Measurements from ENCODE around the gene PRLH.
"Not testable (repeated sequence)": the region's sequence is repeated elsewhere in the genome, so short reads cannot be mapped to it uniquely, and the experiment has no call there.

Gene PRLH

DNA sequence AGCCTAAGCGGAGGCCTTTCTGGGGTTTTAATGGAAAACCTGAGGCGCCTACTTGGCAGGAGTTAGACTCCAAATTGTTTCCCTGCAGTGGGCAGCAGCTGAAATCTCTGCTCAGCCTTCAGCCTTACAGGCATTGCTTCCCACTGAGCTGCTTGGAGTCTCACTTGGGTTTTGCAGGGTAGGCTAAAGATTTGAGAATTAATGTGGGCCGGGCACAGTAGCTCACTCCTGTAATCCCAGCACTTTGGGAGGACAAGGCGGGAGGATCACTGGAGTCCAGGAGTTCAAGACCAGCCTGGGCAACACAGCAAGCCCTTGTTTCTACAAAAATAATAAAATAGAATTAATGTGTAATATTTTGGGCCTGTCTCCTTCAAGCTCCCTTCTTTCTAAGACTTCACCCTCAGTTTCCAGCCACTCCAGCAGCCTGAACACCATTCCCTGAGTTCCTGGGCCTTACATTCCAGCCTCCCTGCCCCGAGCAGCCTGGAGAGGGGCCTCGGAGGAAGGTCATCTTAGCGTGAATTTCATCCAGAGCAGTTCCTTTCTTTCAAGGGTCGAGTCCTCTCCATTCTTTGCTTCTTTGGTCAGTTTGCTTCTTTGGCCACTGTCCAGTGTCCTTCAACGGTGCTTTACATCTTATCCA is 33.2 kb downstream of the PRLH start:
- DNase-seq: no peak

DNA sequence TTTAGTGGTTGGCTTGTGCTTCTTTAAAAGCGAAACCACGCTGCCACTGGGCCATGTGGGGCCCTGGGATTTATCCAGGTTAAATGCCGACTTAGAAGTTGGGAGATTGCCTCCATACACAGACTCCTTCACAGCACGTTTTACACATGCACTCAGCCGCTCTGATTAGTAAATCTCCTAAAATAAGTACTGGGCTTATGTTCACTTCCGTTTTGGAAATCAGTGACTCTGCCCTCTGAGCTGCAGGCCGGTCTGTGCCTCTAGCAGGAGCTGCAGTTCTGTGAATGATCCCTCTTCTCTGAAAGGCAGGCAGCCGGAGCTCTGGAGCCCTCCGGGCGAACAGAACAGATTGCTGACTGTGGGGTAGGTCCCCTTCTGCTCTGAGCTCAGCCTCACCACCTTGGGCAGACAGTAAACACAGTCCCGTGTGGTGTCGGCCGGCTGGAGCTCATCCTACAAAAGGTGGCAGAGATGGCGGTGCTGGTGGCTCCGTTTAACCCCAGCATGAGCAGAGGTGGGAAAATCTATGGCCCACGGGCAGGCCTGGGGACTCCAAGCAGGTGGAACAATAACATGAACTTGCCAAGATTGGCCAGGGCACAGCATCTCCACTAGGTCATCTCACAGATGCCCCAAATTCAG is 34.0 kb downstream of the PRLH start:
- DNase-seq: peak in 6 of 58 donors; percentile 6 to 31 (median 16)

DNA sequence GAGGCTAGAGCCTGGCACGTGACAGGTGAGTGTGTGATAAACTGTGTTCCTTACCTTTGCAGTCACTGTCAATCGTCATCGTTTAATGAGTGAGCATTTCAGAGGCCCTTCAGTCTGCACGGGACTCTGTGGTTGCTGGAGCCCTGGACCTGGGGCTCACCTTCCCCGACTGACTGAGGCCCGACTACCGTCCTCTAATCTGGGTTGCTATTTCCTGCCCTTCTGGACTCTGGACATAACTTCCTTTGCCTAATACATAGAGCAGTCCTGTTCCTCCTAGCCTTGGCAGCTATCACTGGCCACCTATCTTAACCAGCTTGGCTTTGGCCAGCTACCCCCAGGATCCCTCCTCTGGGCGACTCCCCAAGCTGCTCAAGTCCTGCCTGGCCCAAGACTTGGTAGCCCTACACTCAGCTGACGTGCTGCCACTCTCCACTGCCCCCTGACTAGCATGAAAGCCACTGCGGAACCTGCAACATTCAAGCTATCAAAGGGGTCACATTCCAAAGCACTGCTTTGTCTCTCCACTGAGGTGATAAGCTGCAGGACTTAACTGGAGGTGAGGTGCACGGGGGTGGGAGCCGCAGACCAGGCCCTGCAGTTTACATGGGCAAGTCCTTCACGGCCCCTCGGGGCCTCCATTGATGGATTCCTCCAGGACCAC is 35.2 kb downstream of the PRLH start:
- DNase-seq: no peak

DNA sequence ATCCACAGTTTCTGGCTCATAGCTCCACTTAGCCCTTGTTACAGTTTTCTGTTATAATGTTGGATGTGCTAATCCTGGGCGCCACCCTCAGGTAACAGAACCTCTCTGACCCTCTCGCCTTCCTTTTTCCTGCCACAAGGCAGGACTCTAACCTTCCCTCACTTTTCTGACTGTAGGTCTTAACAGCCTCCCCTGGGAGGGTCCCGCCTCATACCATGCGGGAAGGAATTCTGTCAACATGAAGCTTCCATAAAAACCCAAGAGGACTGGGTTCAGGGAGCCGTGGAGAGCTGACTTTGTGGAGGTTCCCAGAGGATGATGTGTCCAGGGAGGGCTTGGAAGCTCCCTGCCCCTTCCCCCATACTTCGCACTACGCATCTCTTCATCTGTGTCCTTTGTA is 36.0 kb downstream of the PRLH start:
- no peak for DNase-seq

DNA sequence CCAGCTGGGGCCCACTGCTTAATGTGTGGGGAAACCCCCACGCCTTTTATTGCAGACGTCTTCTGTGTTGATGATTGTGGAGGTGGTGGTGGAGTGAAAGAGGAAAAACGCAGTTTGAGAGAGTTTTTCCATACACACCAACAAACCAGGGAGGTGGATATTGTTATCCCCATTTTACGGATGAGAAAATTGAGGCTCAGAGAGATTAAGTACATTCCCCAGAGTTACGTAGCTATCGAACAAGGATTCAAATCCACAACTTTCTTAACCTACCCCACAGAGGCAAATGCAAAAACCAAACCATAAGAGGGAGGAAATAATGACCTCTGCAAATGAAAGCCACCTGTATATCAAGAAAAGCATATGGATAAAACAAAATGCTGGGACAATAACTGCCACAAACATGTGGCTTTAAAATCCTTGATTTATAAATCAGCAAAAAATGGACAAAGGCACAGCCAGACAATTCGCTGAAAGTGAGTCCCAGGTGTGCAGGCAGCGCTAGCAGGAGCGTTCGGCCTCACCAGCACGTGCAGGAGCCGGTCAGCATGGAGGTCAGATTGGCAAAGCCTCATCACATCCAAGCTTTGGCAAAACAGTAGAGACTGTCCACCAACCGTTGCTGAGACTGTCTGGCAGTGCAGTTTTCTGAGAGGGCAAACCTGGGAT is 36.8 kb downstream of the PRLH start:
- no peak for DNase-seq

DNA sequence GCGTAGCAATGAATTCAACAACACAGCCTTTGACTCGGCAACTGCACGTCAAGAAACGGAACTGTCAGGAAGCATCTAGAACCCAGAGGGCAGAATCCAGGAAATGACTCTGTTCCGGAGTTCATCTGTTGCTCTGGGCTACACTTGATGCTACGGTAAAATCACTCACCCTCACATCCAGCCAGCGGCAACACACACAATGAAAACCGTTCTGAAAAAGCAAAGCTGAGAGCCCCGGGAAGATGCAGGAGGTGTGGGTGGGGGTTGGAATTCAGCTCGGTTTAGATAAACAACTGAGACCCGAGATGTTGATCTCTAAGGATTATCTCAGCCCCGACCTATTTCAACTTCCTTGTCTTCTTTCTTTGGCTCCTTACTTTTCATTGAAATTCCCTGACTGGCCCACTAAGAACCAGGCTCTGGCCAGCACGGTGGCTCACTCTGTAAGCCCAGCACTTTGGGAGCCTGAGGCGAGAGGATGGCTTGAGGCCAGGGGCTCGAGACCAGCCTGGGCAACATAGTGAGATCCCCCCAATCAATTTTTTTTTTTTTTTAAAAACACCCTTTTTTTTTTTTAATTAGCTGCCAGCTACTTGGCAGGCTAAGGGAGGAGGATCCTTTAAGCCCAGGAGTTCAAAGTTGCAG is 37.5 kb downstream of the PRLH start:
- DNase-seq: peak in 5 of 58 donors; percentile 13 to 38 (median 22)

DNA sequence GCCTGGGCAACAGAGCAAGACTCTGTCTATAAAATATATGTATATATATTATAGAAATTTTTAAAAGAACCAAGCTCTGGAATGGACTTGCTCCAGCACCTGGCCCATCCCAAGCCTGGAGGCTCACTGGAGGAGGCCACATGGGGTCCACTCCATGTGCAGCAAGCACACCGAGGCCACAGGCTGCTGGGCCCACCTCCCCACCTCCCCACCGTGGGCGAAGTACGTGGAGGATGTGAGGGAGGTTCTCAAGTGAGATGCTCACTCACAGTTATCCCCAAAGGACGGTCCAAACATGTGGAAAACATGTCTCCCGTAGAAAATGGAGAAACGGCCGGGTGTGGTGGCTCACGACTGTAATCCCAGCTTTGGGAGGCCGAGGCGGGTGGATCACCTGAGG is 38.0 kb downstream of the PRLH start:
- DNase-seq: no peak

DNA sequence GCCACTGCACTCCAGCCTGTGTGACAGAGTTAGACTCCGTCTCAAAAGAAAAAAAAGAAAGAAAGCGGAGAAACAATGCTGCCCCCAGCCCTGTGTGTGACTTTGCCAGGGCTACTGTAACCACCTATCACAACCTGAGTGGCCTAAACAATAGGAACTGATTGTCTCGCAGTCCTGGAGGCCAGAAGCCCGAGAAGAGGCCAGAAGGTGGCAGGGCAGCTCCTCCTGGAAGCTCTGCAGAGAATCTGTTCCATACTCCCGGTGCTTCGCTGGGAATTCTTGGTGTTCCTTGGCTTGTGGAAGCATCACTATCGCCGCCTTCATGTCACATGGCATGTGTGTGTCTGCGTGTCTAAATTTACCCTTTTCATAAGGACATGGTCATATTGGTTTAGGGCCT is 38.6 kb downstream of the PRLH start:
- no peak for DNase-seq

DNA sequence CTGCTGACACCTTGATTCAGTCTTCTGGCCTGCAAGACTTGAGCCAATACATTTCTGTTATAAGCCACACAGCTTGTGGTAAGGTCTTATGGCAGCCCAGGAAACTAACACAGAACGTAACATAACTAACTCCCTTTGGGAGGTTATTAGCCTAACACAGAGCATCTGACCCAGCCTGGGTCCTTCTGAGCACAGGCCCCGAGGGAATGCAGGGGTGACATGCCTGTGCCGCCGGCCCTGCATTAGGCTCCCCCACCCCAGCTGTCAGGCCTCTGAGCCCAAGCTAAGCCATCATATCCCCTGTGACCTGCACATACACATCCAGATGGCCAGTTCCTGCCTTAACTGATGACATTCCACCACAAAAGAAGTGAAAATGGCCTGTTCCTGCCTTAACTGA is 40.1 kb downstream of the PRLH start:
- DNase-seq: not testable (repeated sequence)

DNA sequence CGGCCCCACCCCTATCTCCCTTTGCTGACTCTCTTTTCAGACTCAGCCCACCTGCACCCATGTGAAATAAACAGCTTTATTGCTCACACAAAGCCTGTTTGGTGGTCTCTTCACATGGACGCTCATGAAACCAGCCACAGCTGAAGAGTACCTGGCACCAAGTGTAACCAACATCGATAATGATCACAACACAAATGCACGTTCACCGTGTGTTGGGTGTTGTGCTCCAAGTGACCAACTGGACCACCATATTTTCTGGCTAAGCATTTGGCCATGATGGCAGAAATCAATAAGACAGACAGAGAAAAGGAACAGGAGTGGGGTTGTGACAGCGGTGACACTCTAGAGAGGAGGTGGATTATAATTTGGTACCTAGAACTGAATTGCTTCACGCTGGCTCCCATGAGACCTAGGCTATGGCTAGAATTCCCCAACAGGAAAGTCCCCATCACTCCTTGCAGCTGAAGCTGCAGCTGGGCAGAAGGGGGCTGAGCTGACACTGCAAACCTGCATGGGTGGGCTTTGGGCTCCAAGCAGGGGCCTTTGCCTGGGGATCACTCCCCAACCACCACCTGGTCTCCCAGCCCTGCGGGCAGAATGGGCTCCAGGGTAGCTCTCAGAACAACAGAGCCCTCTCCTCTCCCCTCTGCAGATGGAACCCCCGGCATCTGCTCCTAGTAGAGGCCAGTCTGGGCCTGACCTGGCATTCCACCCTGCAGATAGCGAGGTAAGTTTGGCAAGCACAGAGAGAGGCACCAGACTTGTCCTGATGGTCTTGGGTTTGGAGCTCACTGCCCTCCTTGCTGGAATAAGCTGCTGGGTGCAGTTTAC is 46.4 kb downstream of the PRLH start:
- no peak for DNase-seq

DNA sequence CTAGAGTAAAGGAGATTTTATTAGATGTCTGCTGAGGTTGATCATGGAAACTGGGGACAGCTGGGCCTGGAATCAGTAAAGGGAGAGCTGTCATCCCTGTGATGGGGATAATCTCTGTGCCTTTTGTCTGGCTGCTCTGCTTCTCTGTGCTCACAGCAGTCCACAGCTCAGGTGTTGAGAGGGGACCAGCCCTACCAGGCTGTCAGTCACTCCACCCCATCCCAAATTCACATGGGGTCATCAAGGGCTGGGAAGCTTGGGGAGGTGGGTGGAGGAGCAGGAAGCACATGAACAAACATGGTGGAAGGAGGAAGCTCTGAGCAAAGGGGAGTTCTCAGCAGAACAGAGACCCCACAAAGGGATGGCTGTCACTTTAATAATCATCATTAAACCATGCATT is 47.3 kb downstream of the PRLH start:
- DNase-seq: no peak

DNA sequence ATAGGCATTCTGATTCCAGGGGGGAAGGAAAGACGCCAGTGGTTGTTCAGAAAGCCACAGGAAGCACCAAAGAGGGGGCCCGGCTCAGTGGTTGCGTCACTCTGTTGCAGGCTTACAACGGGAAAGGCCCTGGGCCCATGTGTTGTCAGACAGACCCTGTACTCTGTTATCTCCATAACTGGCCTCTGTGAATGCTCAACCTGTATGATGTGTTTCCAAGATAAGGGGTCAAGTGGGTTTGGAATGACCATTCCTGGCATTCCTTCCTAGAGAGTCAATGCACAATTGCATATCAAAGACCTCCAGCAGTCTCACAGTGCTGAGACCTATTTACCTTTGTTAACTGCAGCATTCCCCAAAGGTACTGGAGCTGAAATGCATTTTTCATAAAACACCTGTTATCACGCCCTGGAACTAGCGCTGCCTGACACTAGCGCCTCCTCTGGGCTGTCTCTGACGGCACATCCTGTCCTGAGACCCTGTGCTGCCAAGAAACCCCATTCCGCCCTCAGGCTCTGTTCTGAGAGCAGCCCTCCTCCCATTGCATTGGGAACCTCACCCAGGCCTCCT is 47.9 kb downstream of the PRLH start:
- no peak for DNase-seq

DNA sequence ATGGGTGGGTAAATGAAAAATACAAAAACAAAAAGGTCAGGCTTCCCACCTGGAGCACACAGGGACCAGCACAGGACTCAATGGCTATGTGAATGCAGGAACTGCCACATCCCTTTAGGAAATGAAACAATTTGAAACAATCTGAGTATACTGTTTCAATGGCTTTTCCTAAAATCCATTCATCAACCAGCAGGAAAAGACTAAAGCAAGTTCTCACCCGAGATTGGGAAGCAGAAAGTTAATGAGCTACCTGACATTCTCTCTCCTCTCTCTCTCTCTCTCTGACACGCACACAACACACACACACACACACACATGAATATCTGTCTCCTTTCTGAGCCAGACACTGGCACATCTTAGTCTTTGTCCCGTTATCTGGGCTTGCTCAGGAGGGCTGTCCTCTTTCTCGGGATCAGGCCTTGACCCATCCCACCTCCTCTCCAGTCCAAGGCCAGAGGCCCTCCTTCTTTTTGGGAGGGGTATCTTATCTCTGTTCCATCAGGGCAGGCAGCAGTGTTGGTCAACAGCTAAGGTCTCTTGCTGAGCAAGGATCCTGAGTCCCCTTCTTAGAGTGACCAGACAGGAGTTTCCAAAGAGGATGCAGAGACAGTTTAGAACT is 49.4 kb downstream of the PRLH start:
- no peak for DNase-seq

DNA sequence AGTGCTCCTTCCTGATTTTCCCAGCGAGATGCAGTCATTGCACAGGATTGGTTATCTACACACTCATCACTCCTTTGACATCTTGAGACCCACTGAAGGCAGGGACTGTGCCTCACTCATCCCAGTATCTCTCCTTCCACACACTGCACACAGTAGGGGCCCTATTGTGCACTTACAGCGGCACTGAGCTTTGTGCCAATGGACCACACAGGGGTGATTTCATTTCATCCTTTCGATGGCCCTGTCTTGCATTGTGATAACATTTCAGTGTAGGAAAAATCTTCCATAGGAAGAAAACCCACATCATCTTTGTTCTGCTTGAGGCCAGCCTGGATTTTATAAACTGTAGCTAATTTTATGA is 50.0 kb downstream of the PRLH start:
- DNase-seq: no peak
